ENCODE results near the gene SPATA16. TPM values are rescaled to one million over a fixed set of nuclear protein-coding genes. Genes with fewer than 3 reads are reported as not detected.

Gene SPATA16
- total and polyA plus RNA-seq, 2 donors (not counting 1 experiment from before 2014, with no cell fraction given), result not detected

GRCh38 chr3:173019378-173019777, 121.7 kb downstream of the SPATA16 start:
- H2AFZ ChIP-seq (ENCODE audit: insufficient read depth, low read depth, low read length, poor library complexity, severe bottlenecking), result no peak overlapping the region
- H3K4me3 ChIP-seq (ENCODE audit: control extremely low read depth in 1 of 5, extremely low read depth in 1 of 5, insufficient read depth in 1 of 5, low read depth in 2 of 5, low read length in 4 of 5), result no peak overlapping the region
- ATAC-seq (ENCODE audit: low read depth), result no peak

GRCh38 chr3:173018758-173019157, 122.3 kb downstream of the SPATA16 start:
- Histone ChIP-seq H3K27ac (ENCODE audit: low read length in 2 of 2) (no peak overlapping the region), H3K4me2 (replicated peaks; ENCODE audit: low read depth, low read length, poor library complexity, severe bottlenecking) (no peak overlapping the region), H3K4me1 (ENCODE audit: control insufficient read depth in 2 of 2, insufficient read depth in 2 of 2, low read length in 2 of 2) (no peaks in the 10 kb centered on the region), H3K36me3 (replicated peaks in 1 of 2; ENCODE audit: control extremely low read depth in 1 of 2, control insufficient read depth in 1 of 2, extremely low read depth in 1 of 2, insufficient read depth in 2 of 2, low read length in 1 of 2) (no peaks in the 10 kb centered on the region), H2AFZ (ENCODE audit: insufficient read depth, low read depth, low read length, poor library complexity, severe bottlenecking) (no peak overlapping the region), H3K4me3 (ENCODE audit: control extremely low read depth in 1 of 5, extremely low read depth in 1 of 5, insufficient read depth in 1 of 5, low read depth in 2 of 5, low read length in 4 of 5) (no peak overlapping the region), H3K79me2 (ENCODE audit: control insufficient read depth, insufficient read depth, low read length) (no peaks in the 10 kb centered on the region), H4K20me1 (ENCODE audit: control insufficient read depth, insufficient read depth, low read length, poor library complexity, severe bottlenecking) (no peaks in the 10 kb centered on the region), H3K9me3 (ENCODE audit: control extremely low read depth in 1 of 3, control insufficient read depth in 2 of 3, insufficient read depth in 1 of 3, low read length in 2 of 3) (peaks cover 0 to 2% (median 0%) of the 10 kb centered on the region in 3 donors), H3K9ac (ENCODE audit: low read length) (no peak overlapping the region), H3K27me3 (replicated peaks in 1 of 4; ENCODE audit: control extremely low read depth in 1 of 4, control insufficient read depth in 3 of 4, insufficient read depth in 4 of 4, low read length in 3 of 4) (no peaks in the 10 kb centered on the region)
- ChIA-PET POLR2A (no interaction called here), CTCF (no interaction called here)
- H3K27ac Mint-ChIP-seq, result no peak overlapping the region
- DNase-seq (no peak), ATAC-seq (ENCODE audit: low read depth) (no peak)
- TF ChIP-seq CTCF (IDR thresholded peaks at IDR 0.05), result no peak
- TF ChIP-seq EZH2 (IDR thresholded peaks at IDR 0.05; ENCODE audit: borderline replicate concordance, insufficient read depth, low read depth, low read length, poor library complexity, severe bottlenecking), result no peak
- no peaks in the 10 kb centered on the region for H3K27me3 Mint-ChIP-seq
- H3K4me3 Mint-ChIP-seq, result no peak overlapping the region
- 89% methylated on average over 1 of the region's 2 CpGs for WGBS (ENCODE audit: insufficient coverage)
- H3K9me3 Mint-ChIP-seq (ENCODE audit: insufficient read depth), result no peaks in the 10 kb centered on the region
- intact Hi-C loops (cut with micrococcal nuclease), result no loop called here
- H3K4me1 Mint-ChIP-seq, result no peaks in the 10 kb centered on the region

More at GRCh38 chr3:173019378-173019777, 121.7 kb downstream of the SPATA16 start:
- no peaks in the 10 kb centered on the region for H3K79me2 ChIP-seq (ENCODE audit: control insufficient read depth, insufficient read depth, low read length)
- no peak for DNase-seq
- WGBS (ENCODE audit: insufficient coverage), result no CpG with 5 or more reads among the region's 5 CpGs
- POLR2A ChIA-PET, result no interaction called here
- peaks cover 0 to 2% (median 0%) of the 10 kb centered on the region in 3 donors for H3K9me3 ChIP-seq (ENCODE audit: control extremely low read depth in 1 of 3, control insufficient read depth in 2 of 3, insufficient read depth in 1 of 3, low read length in 2 of 3)
- H3K27me3 Mint-ChIP-seq, result no peaks in the 10 kb centered on the region
- no peak overlapping the region for H3K27ac ChIP-seq (ENCODE audit: low read length in 2 of 2)
- no peaks in the 10 kb centered on the region for H3K9me3 Mint-ChIP-seq (ENCODE audit: insufficient read depth)
- H3K4me1 Mint-ChIP-seq, result no peaks in the 10 kb centered on the region
- no peak overlapping the region for H3K9ac ChIP-seq (ENCODE audit: low read length)
- no peaks in the 10 kb centered on the region for H3K36me3 ChIP-seq (replicated peaks in 1 of 2; ENCODE audit: control extremely low read depth in 1 of 2, control insufficient read depth in 1 of 2, extremely low read depth in 1 of 2, insufficient read depth in 2 of 2, low read length in 1 of 2)
- CTCF ChIA-PET, result no interaction called here
- no peak overlapping the region for H3K4me3 Mint-ChIP-seq
- no peak overlapping the region for H3K4me2 ChIP-seq (replicated peaks; ENCODE audit: low read depth, low read length, poor library complexity, severe bottlenecking)
- no peaks in the 10 kb centered on the region for H3K4me1 ChIP-seq (ENCODE audit: control insufficient read depth in 2 of 2, insufficient read depth in 2 of 2, low read length in 2 of 2)
- no peaks in the 10 kb centered on the region for H4K20me1 ChIP-seq (ENCODE audit: control insufficient read depth, insufficient read depth, low read length, poor library complexity, severe bottlenecking)
- TF ChIP-seq CTCF (IDR thresholded peaks at IDR 0.05) (no peak), EZH2 (IDR thresholded peaks at IDR 0.05; ENCODE audit: borderline replicate concordance, insufficient read depth, low read depth, low read length, poor library complexity, severe bottlenecking) (no peak)
- no peaks in the 10 kb centered on the region for H3K27me3 ChIP-seq (replicated peaks in 1 of 4; ENCODE audit: control extremely low read depth in 1 of 4, control insufficient read depth in 3 of 4, insufficient read depth in 4 of 4, low read length in 3 of 4)
- no peak overlapping the region for H3K27ac Mint-ChIP-seq
- intact Hi-C loops (cut with micrococcal nuclease), result no loop called here

Measured in B cell (primary cell).